GM23248 (cell line): ENCODE data around the gene TMED4. TPM values are rescaled to one million over a fixed set of nuclear protein-coding genes. Genes with fewer than 3 reads are reported as not detected.

Source experiments
- DNase-seq: peaks from one replicate; pipeline ENCODE4 v3.0.0-alpha.2; 2015
- H2AFZ ChIP-seq: fragments of 200-600 bp; sonication (generic); 2 replicates; pipeline ENCODE4 v1.6.1; 2016; ENCODE audit warnings: antibody characterized with exemption
- H3F3A ChIP-seq: fragments of 200-600 bp; sonication (generic); 2 replicates; pipeline ENCODE4 v1.6.1; 2016; ENCODE audit warnings: mild to moderate bottlenecking, antibody characterized with exemption, mixed run types; ENCODE audit not compliant: insufficient read depth
- H3K27ac ChIP-seq: fragments of 200-600 bp; sonication (generic); 2 replicates; pipeline ENCODE4 v1.5.1; 2016; ENCODE audit warnings: mild to moderate bottlenecking
- H3K27me3 ChIP-seq: fragments of 200-600 bp; sonication (generic); replicated peaks from 2 replicates; pipeline ENCODE4 v1.6.1; 2016; ENCODE audit warnings: mild to moderate bottlenecking; ENCODE audit not compliant: insufficient read depth
- H3K36me3 ChIP-seq: fragments of 200-600 bp; sonication (generic); 2 replicates; pipeline ENCODE4 v1.6.1; 2016; ENCODE audit warnings: low read depth, mild to moderate bottlenecking
- H3K4me1 ChIP-seq: fragments of 200-600 bp; sonication (generic); 2 replicates; pipeline ENCODE4 v1.6.1; 2016; ENCODE audit warnings: mild to moderate bottlenecking; ENCODE audit not compliant: insufficient read depth
- H3K4me2 ChIP-seq: fragments of 200-600 bp; sonication (generic); one replicate; pipeline ENCODE4 v1.6.1; 2016; ENCODE audit warnings: mild to moderate bottlenecking; ENCODE audit not compliant: unreplicated experiment
- H3K4me3 ChIP-seq: fragments of 200-600 bp; sonication (generic); 2 replicates; pipeline ENCODE4 v1.5.1; 2016; ENCODE audit warnings: mild to moderate bottlenecking
- H3K79me2 ChIP-seq: fragments of 200-600 bp; sonication (generic); 2 replicates; pipeline ENCODE4 v1.6.1; 2016; ENCODE audit warnings: mild to moderate bottlenecking; ENCODE audit not compliant: insufficient read depth
- H3K9ac ChIP-seq: fragments of 200-600 bp; sonication (generic); 2 replicates; pipeline ENCODE4 v1.6.1; 2016; ENCODE audit warnings: mild to moderate bottlenecking
- H3K9me2 ChIP-seq: fragments of 200-600 bp; sonication (generic); 2 replicates; pipeline ENCODE4 v1.6.1; 2016; ENCODE audit warnings: mixed run types, mild to moderate bottlenecking, moderate library complexity; ENCODE audit not compliant: insufficient read depth
- H3K9me3 ChIP-seq: fragments of 200-600 bp; sonication (generic); one replicate; pipeline ENCODE4 v1.6.1; 2017; ENCODE audit warnings: low read depth
- H4K20me1 ChIP-seq: fragments of 200-600 bp; sonication (generic); 2 replicates; pipeline ENCODE4 v1.6.0; 2016; ENCODE audit not compliant: insufficient read depth
- EZH2 ChIP-seq: fragments of 200-600 bp; sonication (generic); IDR thresholded peaks from 2 replicates; pipeline ENCODE4 v1.6.1; 2018; ENCODE audit warnings: antibody characterized with exemption, mild to moderate bottlenecking; ENCODE audit not compliant: insufficient read depth, poor library complexity, severe bottlenecking
- EZH2phosphoT487 ChIP-seq: fragments of 200-600 bp; sonication (generic); IDR thresholded peaks from 2 replicates; pipeline ENCODE4 v1.6.1; 2018; ENCODE audit warnings: antibody characterized with exemption, moderate library complexity, mild to moderate bottlenecking, low read depth; ENCODE audit not compliant: insufficient read depth
- WGBS, 2 experiments: methylation state at CpG; one replicate each; pipeline ENCODE4 v1.1.6; 2015 to 2017; ENCODE audit warnings: low lambda C conversion rate in 2 of 2, low coverage in 1 of 2; ENCODE audit errors: missing lambda C conversion rate in 2 of 2; 5-methylcytosine and 5-hydroxymethylcytosine counted together
- in situ Hi-C: fragments of 300-500 bp; cut with MboI; formaldehyde crosslinking; loops from 2 replicates; pipeline ENCODE4 v1.15.0; 2020
- polyA plus RNA-seq: library from polyadenylated mRNA; unstranded; fragments of >200 nt; fragmentation: Nextera tagmentation; extraction: Ambion mirVana; gene quantifications from 2 replicates; pipeline ENCODE4 v1.2.1, GENCODE V29; 2016
- total RNA-seq: library from RNA; depleted of rRNA; stranded (reverse); fragments of >200 nt; shearing (Covaris generic); gene quantifications from 2 replicates; pipeline ENCODE4 v1.2.3, GENCODE V29; 2014

Gene TMED4
- total and polyA plus RNA-seq, 2 experiments from 2014 or later = 78.2 to 201 TPM

DNA sequence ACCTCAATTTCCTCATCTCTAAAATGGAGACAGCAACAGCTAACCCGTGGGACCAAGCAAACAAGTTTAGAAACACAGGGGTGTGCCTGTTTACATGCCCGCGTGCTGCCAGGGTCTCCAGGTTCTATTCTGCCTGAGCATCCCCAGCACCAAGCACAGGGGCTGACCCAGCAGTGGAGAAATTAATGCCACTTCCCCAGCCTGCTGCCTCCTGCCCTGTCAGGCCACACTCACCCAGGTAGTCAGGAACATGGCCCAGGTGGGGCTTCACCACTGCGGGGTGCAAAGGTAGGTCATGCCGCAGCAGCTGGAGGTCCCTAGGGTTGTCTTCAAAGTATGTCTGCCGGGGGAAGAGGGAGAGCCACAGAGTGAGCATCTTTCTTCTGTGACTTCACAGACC, 14.1 kb downstream of the TMED4 start:
- Histone ChIP-seq H3K79me2 (peaks cover 42% of the 10 kb centered on the region), H3K36me3 (peaks cover 49% of the 10 kb centered on the region; the same call in 1 of the 2 replicates), H4K20me1 (no peaks in the 10 kb centered on the region), H3K9me2 (no peaks in the 10 kb centered on the region), H3K4me2 (no peak overlapping the region), H3F3A (peaks cover 13% of the 10 kb centered on the region; the same call in 1 of the 2 replicates), H3K27ac (no peak overlapping the region), H3K4me1 (0 out of 2 replicates have a peak, but pooled peaks cover 6% of the 10 kb centered on the region), H3K9ac (no peak overlapping the region), H3K27me3 (no peaks in the 10 kb centered on the region), H3K4me3 (no peak overlapping the region), H3K9me3 (no peaks in the 10 kb centered on the region), H2AFZ (no peak overlapping the region)
- in situ Hi-C loops = no loop called here
- TF ChIP-seq EZH2phosphoT487 (no peak), EZH2 (no peak)
- no peak for DNase-seq
- WGBS, 2 experiments = 97 to 99% methylated on average over 6 of the region's 6 CpGs

DNA sequence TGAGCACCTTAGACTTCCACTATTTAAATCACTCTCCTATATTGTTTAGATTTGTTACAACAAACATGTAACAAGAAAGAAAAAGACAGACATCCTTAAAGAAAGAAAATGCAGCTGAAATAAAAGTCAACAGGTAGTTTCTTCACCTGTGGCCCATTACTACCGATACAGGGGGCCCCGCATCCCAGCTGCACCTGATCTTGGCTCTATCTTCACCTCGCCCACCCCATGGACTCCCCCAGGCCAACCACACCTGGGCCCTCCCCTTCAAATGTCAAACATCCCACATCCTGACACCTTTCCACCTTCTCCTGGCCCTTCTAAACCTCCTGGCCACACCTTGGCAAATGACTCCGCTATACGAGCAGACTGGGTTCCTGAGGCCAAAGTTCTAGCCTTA, 15.4 kb downstream of the TMED4 start:
- in situ Hi-C loops = no loop called here
- no peaks in the 10 kb centered on the region for H4K20me1 ChIP-seq
- no peak overlapping the region for H2AFZ ChIP-seq
- no peak overlapping the region for H3K27ac ChIP-seq
- no peak overlapping the region for H3K4me2 ChIP-seq
- no peaks in the 10 kb centered on the region for H3K27me3 ChIP-seq
- no peak for TF ChIP-seq EZH2
- TF ChIP-seq EZH2phosphoT487 = no peak
- peaks cover 13% of the 10 kb centered on the region; the same call in 1 of the 2 replicates for H3F3A ChIP-seq
- no peak overlapping the region for H3K9ac ChIP-seq
- DNase-seq = no peak
- H3K79me2 ChIP-seq = peaks cover 30% of the 10 kb centered on the region
- H3K9me3 ChIP-seq = no peaks in the 10 kb centered on the region
- H3K4me1 ChIP-seq = no peaks in the 10 kb centered on the region
- H3K4me3 ChIP-seq = no peak overlapping the region
- 93 to 96% methylated on average over 3 to 5 of the region's 5 CpGs for WGBS, 2 experiments
- H3K36me3 ChIP-seq = peaks cover 41% of the 10 kb centered on the region; the same call in 1 of the 2 replicates
- H3K9me2 ChIP-seq = no peaks in the 10 kb centered on the region

DNA sequence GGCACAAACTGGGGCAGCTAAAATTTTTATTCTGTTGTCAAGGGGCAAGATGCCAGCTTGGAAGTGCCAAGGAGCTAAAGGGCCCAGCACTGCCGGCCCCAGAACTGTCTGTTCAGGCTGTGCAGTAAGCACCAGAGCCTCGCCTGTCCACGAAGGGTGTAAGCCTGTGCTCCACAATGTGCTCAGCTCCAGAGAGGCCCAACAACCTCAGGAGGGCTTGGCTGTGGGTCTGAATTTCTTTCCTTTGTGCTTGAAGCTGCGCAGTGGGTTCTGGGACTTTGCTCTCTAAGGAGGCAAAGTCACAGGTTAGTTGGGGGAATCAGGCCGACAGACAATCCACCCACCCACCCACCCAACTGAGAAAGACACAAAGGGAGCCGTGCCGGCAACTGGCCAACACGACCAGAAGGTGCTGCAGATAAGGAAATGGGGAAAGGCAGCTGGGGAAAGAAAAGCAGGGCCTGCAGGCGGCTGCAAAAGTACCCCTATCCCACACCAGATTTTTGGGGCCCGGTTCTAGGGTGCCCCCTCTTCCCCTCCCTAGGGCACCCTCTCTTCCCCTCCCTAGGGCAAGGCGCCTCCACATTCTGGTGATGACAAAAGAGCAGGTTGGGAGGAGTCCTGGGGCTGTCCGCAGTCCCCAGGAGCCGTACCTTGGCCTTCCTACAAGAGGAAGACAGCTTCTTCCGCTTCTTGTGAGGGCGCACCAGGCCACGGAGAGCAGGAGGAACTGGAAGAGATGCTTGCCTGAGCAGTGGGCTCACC, 16.1 kb downstream of the TMED4 start:
- Histone ChIP-seq H3K4me3 (no peak overlapping the region), H3K79me2 (peaks cover 23% of the 10 kb centered on the region), H3K9me2 (no peaks in the 10 kb centered on the region), H3K9ac (no peak overlapping the region), H3K9me3 (no peaks in the 10 kb centered on the region), H3K27ac (no peak overlapping the region), H4K20me1 (no peaks in the 10 kb centered on the region), H3F3A (peaks cover 13% of the 10 kb centered on the region; the same call in 1 of the 2 replicates), H3K36me3 (peaks cover 34% of the 10 kb centered on the region; the same call in 1 of the 2 replicates), H3K27me3 (no peaks in the 10 kb centered on the region), H3K4me2 (no peak overlapping the region), H2AFZ (no peak overlapping the region), H3K4me1 (no peaks in the 10 kb centered on the region)
- DNase-seq = no peak
- TF ChIP-seq EZH2 (no peak), EZH2phosphoT487 (no peak)
- 82 to 88% methylated on average over 16 of the region's 16 CpGs for WGBS, 2 experiments
- in situ Hi-C loops = no loop called here

DNA sequence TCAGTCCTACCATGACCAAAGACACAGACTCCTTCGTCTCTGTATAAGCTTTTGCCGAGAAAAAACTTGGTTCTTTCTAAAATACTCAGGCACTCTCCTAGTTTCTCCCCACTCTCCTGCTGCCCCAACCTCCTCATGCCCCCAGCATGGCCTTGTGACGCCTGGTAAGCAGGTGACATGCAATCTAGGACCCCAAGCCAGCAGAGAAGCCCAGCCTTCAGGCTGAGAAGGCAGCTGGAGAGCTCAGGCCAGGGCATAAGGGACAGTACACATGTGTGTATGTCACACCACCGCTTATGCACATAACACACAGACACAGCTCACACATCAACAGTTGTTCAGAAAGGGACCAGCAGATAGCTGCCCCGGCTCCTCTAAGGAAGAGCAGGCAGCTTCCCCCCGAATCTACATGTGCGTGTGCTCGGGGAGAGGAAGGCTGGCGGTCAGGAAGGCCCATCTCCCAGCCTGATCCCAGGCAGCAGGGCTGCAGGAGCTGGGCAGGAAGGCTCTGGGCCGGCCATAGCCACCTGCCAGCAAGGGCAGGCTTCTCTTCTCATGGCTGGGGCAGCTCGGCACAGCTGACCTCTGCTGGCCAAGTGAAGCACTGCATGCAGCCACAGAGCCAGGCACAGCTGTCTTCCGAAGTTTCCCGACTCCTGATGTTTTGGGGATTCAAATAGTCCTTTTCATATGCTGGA, 16.8 kb downstream of the TMED4 start:
- no peaks in the 10 kb centered on the region for H4K20me1 ChIP-seq
- peak; percentile 76 for DNase-seq
- no peak overlapping the region for H3K4me3 ChIP-seq
- H2AFZ ChIP-seq = no peak overlapping the region
- H3K9ac ChIP-seq = no peak overlapping the region
- H3K79me2 ChIP-seq = peaks cover 16% of the 10 kb centered on the region
- WGBS, 2 experiments = 63 to 64% methylated on average over 13 of the region's 13 CpGs
- peaks cover 13% of the 10 kb centered on the region; the same call in 1 of the 2 replicates for H3F3A ChIP-seq
- in situ Hi-C loops = no loop called here
- H3K4me1 ChIP-seq = no peaks in the 10 kb centered on the region
- H3K27ac ChIP-seq = no peak overlapping the region
- no peaks in the 10 kb centered on the region for H3K9me3 ChIP-seq
- H3K9me2 ChIP-seq = no peaks in the 10 kb centered on the region
- H3K36me3 ChIP-seq = peaks cover 27% of the 10 kb centered on the region; the same call in 1 of the 2 replicates
- no peak overlapping the region for H3K4me2 ChIP-seq
- no peak for TF ChIP-seq EZH2phosphoT487
- TF ChIP-seq EZH2 = no peak
- H3K27me3 ChIP-seq = no peaks in the 10 kb centered on the region
